Measurements from ENCODE around the gene RFPL2. TPM values are rescaled to one million over a fixed set of nuclear protein-coding genes. Genes with fewer than 3 reads are reported as not detected.
"Not testable (repeated sequence)": the region's sequence is repeated elsewhere in the genome, so short reads cannot be mapped to it uniquely, and the experiment has no call there.

RFPL2 gene
- polyA plus RNA-seq, 3 donors from 2014 or later, result 0.24 TPM; not detected in 2

GRCh38 chr22:32202161-32202538 is 2.7 kb downstream of the RFPL2 start:
- Mint-ChIP-seq H3K4me3 (peak overlapping the region in 1 of 5 donors; percentile 83), H3K27ac (no peak overlapping the region), H3K36me3 (no peaks in the 10 kb centered on the region)

GRCh38 chr22:32200752-32201151 is 4.1 kb downstream of the RFPL2 start:
- Mint-ChIP-seq H3K4me3 (no peak overlapping the region), H3K27ac (no peak overlapping the region), H3K27me3 (ENCODE audit: low read depth in 3 of 3) (peaks cover 5 to 19% (median 9%) of the 10 kb centered on the region in 3 donors), H3K36me3 (no peaks in the 10 kb centered on the region), H3K9me3 (no peaks in the 10 kb centered on the region), H3K4me1 (peaks cover 9 to 36% of the 10 kb centered on the region in 2 donors)
- no peak for DNase-seq

More at GRCh38 chr22:32202161-32202538, 2.7 kb downstream of the RFPL2 start:
- H3K27me3 Mint-ChIP-seq (ENCODE audit: low read depth in 3 of 3), result peaks cover 5 to 20% (median 6%) of the 10 kb centered on the region in 3 donors
- H3K4me1 Mint-ChIP-seq, result peaks cover 21 to 50% of the 10 kb centered on the region in 2 donors
- no peaks in the 10 kb centered on the region for H3K9me3 Mint-ChIP-seq
- DNase-seq, result no peak

DNA sequence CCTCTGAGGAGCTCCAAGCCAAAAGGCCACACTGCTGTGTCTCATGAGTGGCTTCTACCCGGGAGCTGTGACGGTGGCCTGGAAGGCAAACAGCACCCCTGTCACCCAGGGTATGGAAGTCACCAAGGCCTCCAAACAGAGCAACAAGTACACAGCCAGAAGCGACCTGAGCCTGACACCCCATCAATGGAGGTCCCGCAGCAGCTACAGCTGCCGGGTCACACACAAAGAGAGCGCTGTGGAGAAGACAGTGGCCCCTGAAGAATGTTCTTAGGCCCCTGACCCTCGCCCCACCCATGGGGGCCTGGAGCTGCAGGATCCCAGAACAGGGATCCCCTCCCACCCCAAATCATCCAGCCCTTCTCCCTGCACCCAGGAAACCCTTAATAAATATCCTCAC is 4.9 kb downstream of the RFPL2 start:
- H3K27ac Mint-ChIP-seq, result no peak overlapping the region
- peaks cover 7 to 28% of the 10 kb centered on the region in 2 donors for H3K4me1 Mint-ChIP-seq
- H3K4me3 Mint-ChIP-seq, result no peak overlapping the region
- no peaks in the 10 kb centered on the region for H3K36me3 Mint-ChIP-seq
- H3K9me3 Mint-ChIP-seq, result no peaks in the 10 kb centered on the region
- DNase-seq, result no peak
- peaks cover 5 to 13% (median 8%) of the 10 kb centered on the region in 3 donors for H3K27me3 Mint-ChIP-seq (ENCODE audit: low read depth in 3 of 3)

DNA sequence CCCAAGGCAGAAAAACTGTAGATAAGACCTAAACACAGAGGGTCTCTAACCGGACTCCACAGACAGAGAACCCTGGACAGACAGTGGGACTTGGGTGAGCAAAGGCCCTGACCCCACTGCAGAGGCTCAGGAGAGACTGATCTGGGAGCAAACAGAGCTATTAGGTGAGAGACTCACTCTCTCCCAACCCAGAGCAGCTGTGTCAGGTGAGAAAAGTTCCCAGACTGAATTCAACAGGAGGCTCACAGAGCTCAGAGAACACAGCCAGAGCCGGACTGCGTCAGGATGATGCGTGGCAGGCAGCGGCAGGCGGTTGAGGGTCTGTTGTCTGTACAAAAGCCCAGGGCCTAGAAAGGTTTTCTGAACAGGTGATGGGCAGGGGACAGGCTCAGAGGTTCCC is 5.5 kb downstream of the RFPL2 start:
- H3K4me3 Mint-ChIP-seq, result no peak overlapping the region
- H3K27me3 Mint-ChIP-seq (ENCODE audit: low read depth in 3 of 3), result peaks cover 5 to 13% (median 8%) of the 10 kb centered on the region in 3 donors
- no peak for DNase-seq
- no peak overlapping the region for H3K27ac Mint-ChIP-seq
- H3K9me3 Mint-ChIP-seq, result no peaks in the 10 kb centered on the region
- peaks cover 7 to 22% of the 10 kb centered on the region in 2 donors for H3K4me1 Mint-ChIP-seq
- no peaks in the 10 kb centered on the region for H3K36me3 Mint-ChIP-seq

GRCh38 chr22:32197553-32198226 is 7.2 kb downstream of the RFPL2 start:
- not testable (repeated sequence) for H3K4me1 Mint-ChIP-seq; DNase-seq; H3K27me3 Mint-ChIP-seq (ENCODE audit: low read depth in 3 of 3); H3K36me3 Mint-ChIP-seq; H3K9me3 Mint-ChIP-seq; H3K4me3 Mint-ChIP-seq; H3K27ac Mint-ChIP-seq

- H3K9me3 Mint-ChIP-seq; H3K4me3 Mint-ChIP-seq; H3K27me3 Mint-ChIP-seq (ENCODE audit: low read depth in 3 of 3); DNase-seq; H3K27ac Mint-ChIP-seq; H3K36me3 Mint-ChIP-seq; H3K4me1 Mint-ChIP-seq: not testable (repeated sequence)
Measured at GRCh38 chr22:32195900-32196299, 9.0 kb downstream of the RFPL2 start.

DNA sequence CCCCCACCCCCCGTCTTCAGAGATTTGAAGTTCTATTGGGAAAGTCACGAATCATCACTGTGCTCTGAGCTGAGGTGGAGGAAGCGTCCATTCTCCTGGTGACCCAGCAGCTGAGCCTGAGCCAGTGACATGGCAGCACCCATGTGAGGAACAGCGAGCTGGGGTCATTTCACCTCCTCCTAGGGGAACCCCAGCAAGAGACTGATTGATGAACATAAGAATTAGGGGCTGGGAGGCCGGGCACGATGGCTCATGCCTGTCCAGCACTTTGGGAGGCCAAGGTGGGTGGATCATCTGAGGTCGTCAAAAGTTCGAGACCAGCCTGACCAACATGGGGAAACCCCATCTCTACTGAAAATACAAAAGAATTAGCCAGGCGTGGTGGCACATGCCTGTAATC is 11.5 kb downstream of the RFPL2 start:
- H3K9me3 Mint-ChIP-seq; DNase-seq; H3K36me3 Mint-ChIP-seq; H3K4me1 Mint-ChIP-seq; H3K4me3 Mint-ChIP-seq; H3K27me3 Mint-ChIP-seq (ENCODE audit: low read depth in 3 of 3); H3K27ac Mint-ChIP-seq: not testable (repeated sequence)

DNA sequence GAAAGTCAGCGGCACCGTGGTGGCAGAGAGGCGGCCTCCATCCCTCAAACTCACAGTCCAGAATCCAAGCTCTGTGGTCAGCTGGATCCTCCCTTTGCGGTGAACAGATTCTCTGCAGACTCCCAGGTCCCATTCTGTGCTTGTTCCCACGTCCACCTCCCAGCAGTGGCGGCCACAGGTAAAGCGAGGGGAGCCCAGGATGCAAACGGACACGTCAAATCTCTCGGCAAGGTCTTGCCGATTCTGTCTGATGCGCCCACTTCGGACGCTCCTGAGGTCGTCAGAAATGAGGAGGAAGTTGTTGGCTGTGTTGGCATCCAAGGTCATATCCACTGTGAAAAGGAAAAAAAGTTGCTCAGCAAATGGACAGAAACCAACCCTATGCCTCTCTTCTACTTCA is 13.9 kb downstream of the RFPL2 start:
- H3K4me3 Mint-ChIP-seq; H3K36me3 Mint-ChIP-seq; DNase-seq; H3K27ac Mint-ChIP-seq; H3K9me3 Mint-ChIP-seq; H3K4me1 Mint-ChIP-seq; H3K27me3 Mint-ChIP-seq (ENCODE audit: low read depth in 3 of 3): not testable (repeated sequence)

- Mint-ChIP-seq H3K36me3 (no peaks in the 10 kb centered on the region), H3K4me1 (no peaks in the 10 kb centered on the region)
Measured at GRCh38 chr22:32185821-32186220, 19.1 kb downstream of the RFPL2 start.

DNA sequence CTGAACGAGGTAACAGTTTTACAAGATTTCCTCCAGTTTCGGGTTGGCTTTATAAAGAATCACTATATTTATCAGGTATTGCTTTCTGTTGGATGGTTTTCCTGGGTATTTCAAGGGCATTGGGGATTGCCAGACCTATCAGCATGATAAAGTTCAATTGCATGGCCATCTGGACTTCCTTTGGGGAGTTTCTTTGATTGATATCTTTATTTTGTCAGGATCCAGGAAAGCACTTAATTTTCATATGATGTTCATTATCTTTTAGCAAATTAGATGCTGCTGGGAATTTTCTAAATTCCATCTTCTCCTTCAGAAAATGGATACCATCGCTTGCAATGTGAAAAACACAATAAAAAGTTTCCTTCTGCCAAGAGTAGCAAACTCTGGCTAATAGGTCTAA is 21.2 kb downstream of the RFPL2 start:
- H3K27me3 Mint-ChIP-seq (ENCODE audit: low read depth in 3 of 3), result peaks cover 0 to 4% (median 3%) of the 10 kb centered on the region in 3 donors
- H3K4me3 Mint-ChIP-seq, result no peak overlapping the region

More at GRCh38 chr22:32185821-32186220, 19.1 kb downstream of the RFPL2 start:
- no peak for DNase-seq
- no peak overlapping the region for H3K4me3 Mint-ChIP-seq
- no peak overlapping the region for H3K27ac Mint-ChIP-seq
- no peaks in the 10 kb centered on the region for H3K9me3 Mint-ChIP-seq
- peaks cover 2 to 4% (median 2%) of the 10 kb centered on the region in 3 donors for H3K27me3 Mint-ChIP-seq (ENCODE audit: low read depth in 3 of 3)

DNA sequence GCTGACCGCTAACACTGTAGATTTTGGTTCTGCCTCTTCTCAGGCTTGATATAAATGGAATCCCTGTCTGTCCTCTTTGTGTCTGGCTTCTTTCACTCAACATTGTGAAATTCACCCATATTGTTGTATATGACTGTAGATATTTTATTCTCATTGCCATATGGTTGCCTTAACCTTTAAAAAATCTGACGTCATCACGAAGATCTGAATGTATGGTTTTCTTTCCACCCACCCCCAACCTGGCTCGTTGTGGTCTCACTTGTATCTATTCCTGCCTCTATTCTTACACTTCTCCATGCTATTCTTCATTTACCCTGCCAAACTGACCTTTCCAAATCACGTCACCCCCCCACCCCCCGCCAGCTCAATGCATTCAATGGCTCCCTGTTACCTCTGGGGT is 23.8 kb downstream of the RFPL2 start:
- Mint-ChIP-seq H3K36me3 (no peaks in the 10 kb centered on the region), H3K27ac (no peak overlapping the region), H3K9me3 (no peaks in the 10 kb centered on the region), H3K4me1 (no peaks in the 10 kb centered on the region), H3K4me3 (no peak overlapping the region), H3K27me3 (ENCODE audit: low read depth in 3 of 3) (peaks cover 2 to 4% (median 3%) of the 10 kb centered on the region in 3 donors)
- no peak for DNase-seq

More for the DNA sequence above, 21.2 kb downstream of the RFPL2 start:
- Mint-ChIP-seq H3K36me3 (no peaks in the 10 kb centered on the region), H3K9me3 (no peaks in the 10 kb centered on the region), H3K4me1 (no peaks in the 10 kb centered on the region), H3K27ac (no peak overlapping the region)
- DNase-seq, result no peak

- H3K4me1 Mint-ChIP-seq, result no peaks in the 10 kb centered on the region
- no peak overlapping the region for H3K27ac Mint-ChIP-seq
- H3K9me3 Mint-ChIP-seq, result no peaks in the 10 kb centered on the region
- no peak for DNase-seq
- H3K36me3 Mint-ChIP-seq, result no peaks in the 10 kb centered on the region
- H3K27me3 Mint-ChIP-seq (ENCODE audit: low read depth in 3 of 3), result peaks cover 3 to 9% (median 9%) of the 10 kb centered on the region in 3 donors
- no peak overlapping the region for H3K4me3 Mint-ChIP-seq
Measured at GRCh38 chr22:32177221-32177765, 27.6 kb downstream of the RFPL2 start.

DNA sequence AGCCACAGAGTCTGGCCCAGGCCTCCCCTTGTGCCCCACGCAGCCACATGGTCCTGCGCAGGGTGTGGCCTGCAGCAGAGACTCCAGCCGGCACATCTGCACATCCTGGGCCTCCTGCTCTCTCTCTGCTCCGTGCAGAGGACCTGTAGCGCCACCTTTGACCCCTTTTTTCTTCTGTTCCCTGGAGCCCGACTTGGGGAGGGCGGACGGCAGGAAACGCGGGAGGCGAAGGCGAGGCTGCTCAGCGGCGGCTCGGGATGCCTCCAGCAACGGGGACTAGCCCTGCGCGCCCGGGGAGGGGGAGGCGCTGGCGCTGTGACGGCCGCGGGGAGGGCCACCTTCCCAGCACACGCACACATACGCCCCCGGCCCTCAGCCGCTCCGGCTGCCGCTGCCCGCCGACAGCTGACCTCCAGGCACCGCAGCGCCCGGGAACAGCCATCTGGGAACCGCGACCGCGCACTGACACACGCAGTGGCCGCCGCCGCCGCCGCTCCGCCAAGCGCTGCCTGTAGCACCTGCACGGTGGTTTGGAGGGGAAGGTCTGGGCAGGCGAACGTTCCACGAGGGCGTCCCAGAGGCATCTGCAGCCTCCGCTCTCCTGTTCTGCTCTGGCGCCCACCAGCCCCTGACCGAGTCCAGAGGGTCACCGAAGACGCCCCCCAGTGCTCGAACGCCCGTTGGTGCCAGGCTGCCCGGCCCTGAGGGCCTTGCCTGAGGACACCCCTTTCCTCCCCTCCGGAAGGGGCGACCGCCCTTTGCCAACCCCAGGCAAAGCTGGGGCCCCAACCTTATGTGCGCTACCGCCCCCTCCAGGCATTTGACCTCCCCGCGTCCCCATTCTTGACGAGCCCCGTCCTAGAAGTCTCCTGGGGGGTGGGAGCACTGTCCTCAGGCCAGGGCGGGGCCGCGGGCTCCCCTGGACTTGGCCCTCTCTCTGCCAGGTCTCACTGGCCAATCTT is 28.9 kb downstream of the RFPL2 start:
- H3K27ac Mint-ChIP-seq, result no peak overlapping the region
- H3K36me3 Mint-ChIP-seq, result no peaks in the 10 kb centered on the region
- no peak for DNase-seq
- no peaks in the 10 kb centered on the region for H3K9me3 Mint-ChIP-seq
- no peak overlapping the region for H3K4me3 Mint-ChIP-seq
- peaks cover 3 to 11% (median 9%) of the 10 kb centered on the region in 3 donors for H3K27me3 Mint-ChIP-seq (ENCODE audit: low read depth in 3 of 3)
- H3K4me1 Mint-ChIP-seq, result no peaks in the 10 kb centered on the region

DNA sequence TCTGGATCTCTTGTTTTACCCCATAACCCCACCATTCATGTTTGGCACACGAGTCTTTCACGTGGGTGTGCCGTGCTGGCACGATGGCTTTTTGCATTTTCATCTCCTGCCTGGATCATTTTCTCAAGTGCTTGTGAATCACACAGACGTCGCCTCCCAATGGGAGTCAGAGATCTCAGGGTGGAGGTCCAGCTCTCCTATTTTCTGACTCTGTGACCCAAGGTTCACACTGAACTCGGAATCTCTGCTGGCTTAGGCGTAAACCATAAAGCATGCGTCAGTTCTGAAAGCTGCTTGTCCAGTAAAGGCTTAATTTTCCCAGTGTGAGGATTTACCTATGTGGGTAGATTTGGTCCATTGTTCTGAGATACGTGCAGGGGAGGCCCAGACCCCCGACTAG is 29.8 kb downstream of the RFPL2 start:
- Mint-ChIP-seq H3K27ac (no peak overlapping the region), H3K27me3 (ENCODE audit: low read depth in 3 of 3) (peaks cover 3 to 13% (median 9%) of the 10 kb centered on the region in 3 donors), H3K4me3 (no peak overlapping the region), H3K36me3 (no peaks in the 10 kb centered on the region), H3K9me3 (no peaks in the 10 kb centered on the region), H3K4me1 (no peaks in the 10 kb centered on the region)
- no peak for DNase-seq

All from immature natural killer cell (primary cell).